GM23338 (cell line): ENCODE results near the gene CCNB3. TPM values are rescaled to one million over a fixed set of nuclear protein-coding genes. Genes with fewer than 3 reads are reported as not detected.

Experiments used
- ATAC-seq: fragments of 200-7000 bp; cut with Tn5 transposase; 3 replicates; pipeline ENCODE4 v1.9.1; 2020
- DNase-seq: peaks from one replicate; pipeline ENCODE4 v3.0.0-alpha.2; 2015; ENCODE audit warnings: low spot score
- H2AFZ ChIP-seq: fragments of 200-600 bp; sonication (generic); 2 replicates; pipeline ENCODE4 v1.8.0; 2016; ENCODE audit warnings: antibody characterized with exemption, mild to moderate bottlenecking, moderate library complexity
- H3F3A ChIP-seq: fragments of 200-600 bp; sonication (generic); replicated peaks from 2 replicates; pipeline ENCODE4 v1.8.0; 2017; ENCODE audit warnings: antibody characterized with exemption, mixed run types, low read depth
- H3K27ac ChIP-seq: fragments of 200-600 bp; sonication (generic); 2 replicates; pipeline ENCODE4 v1.6.1; 2016; ENCODE audit warnings: low read depth
- H3K27me3 ChIP-seq: fragments of 200-600 bp; sonication (generic); 2 replicates; pipeline ENCODE4 v1.8.0; 2016; ENCODE audit warnings: mild to moderate bottlenecking, mixed run types, moderate library complexity; ENCODE audit not compliant: insufficient read depth
- H3K36me3 ChIP-seq: fragments of 200-600 bp; sonication (generic); 2 replicates; pipeline ENCODE4 v1.8.0; 2016; ENCODE audit warnings: mild to moderate bottlenecking; ENCODE audit not compliant: insufficient read depth
- H3K4me1 ChIP-seq: fragments of 200-600 bp; sonication (generic); 2 replicates; pipeline ENCODE4 v1.8.0; 2016; ENCODE audit warnings: mild to moderate bottlenecking, moderate library complexity; ENCODE audit not compliant: insufficient read depth
- H3K4me2 ChIP-seq: fragments of 200-600 bp; sonication (generic); 2 replicates; pipeline ENCODE4 v1.7.1; 2017; ENCODE audit warnings: mixed run types
- H3K4me3 ChIP-seq: fragments of 200-600 bp; sonication (generic); 2 replicates; pipeline ENCODE4 v1.6.1; 2016; ENCODE audit warnings: mixed run types
- H3K79me2 ChIP-seq: fragments of 200-600 bp; sonication (generic); replicated peaks from 2 replicates; pipeline ENCODE4 v1.8.0; 2017; ENCODE audit warnings: mild to moderate bottlenecking; ENCODE audit not compliant: insufficient read depth
- H3K9me2 ChIP-seq: fragments of 200-600 bp; sonication (generic); 2 replicates; pipeline ENCODE4 v1.8.0; 2017; ENCODE audit not compliant: insufficient read depth
- H4K20me1 ChIP-seq: fragments of 200-600 bp; sonication (generic); replicated peaks from 2 replicates; pipeline ENCODE4 v1.8.0; 2017; ENCODE audit warnings: mild to moderate bottlenecking; ENCODE audit not compliant: insufficient read depth
- H3K27ac Mint-ChIP-seq: 2 replicates; pipeline ENCODE4 v1.8.0; 2020; ENCODE audit warnings: inconsistent platforms, mild to moderate bottlenecking, moderate library complexity, mixed read lengths
- H3K27me3 Mint-ChIP-seq: 3 replicates; pipeline ENCODE4 v1.8.0; 2022; ENCODE audit warnings: low read depth, mild to moderate bottlenecking, moderate library complexity, mixed read lengths, inconsistent platforms; ENCODE audit not compliant: insufficient read depth, poor library complexity
- H3K36me3 Mint-ChIP-seq: 3 replicates; pipeline ENCODE4 v1.8.0; 2021; ENCODE audit warnings: low read depth, mild to moderate bottlenecking, inconsistent platforms, moderate library complexity, mixed read lengths
- H3K4me1 Mint-ChIP-seq: 3 replicates; pipeline ENCODE4 v1.8.0; 2020; ENCODE audit warnings: mild to moderate bottlenecking, inconsistent platforms, mixed read lengths
- H3K4me3 Mint-ChIP-seq: 3 replicates; pipeline ENCODE4 v1.8.0; 2021; ENCODE audit warnings: moderate library complexity, mild to moderate bottlenecking, inconsistent platforms, mixed read lengths
- H3K9me3 Mint-ChIP-seq: 3 replicates; pipeline ENCODE4 v1.8.0; 2020; ENCODE audit warnings: moderate library complexity, mild to moderate bottlenecking, inconsistent platforms, mixed read lengths
- EZH2 ChIP-seq: fragments of 200-600 bp; sonication (generic); IDR thresholded peaks from one replicate; pipeline ENCODE4 v1.8.0; 2017; ENCODE audit warnings: antibody characterized with exemption, mild to moderate bottlenecking, low read depth; ENCODE audit not compliant: unreplicated experiment
- NANOG ChIP-seq: IDR thresholded peaks from 2 replicates; pipeline ENCODE4 v1.6.1; 2016; ENCODE audit warnings: antibody characterized with exemption, borderline replicate concordance
- POLR2AphosphoS5 ChIP-seq: IDR thresholded peaks from 2 replicates; pipeline ENCODE4 v1.6.1; 2016; ENCODE audit warnings: antibody characterized with exemption, low read depth
- ZNF462 ChIP-seq: fragments of 250-450 bp; sonication (Bioruptor Pico); IDR thresholded peaks from 2 replicates; pipeline ENCODE4 v1.5.0; 2020; ENCODE audit warnings: mild to moderate bottlenecking, moderate library complexity
- polyA plus RNA-seq: library from polyadenylated mRNA; unstranded; fragments of >200 nt; fragmentation: Nextera tagmentation; extraction: Ambion mirVana; gene quantifications from 2 replicates; pipeline ENCODE4 v1.2.1, GENCODE V29; 2016
- total RNA-seq: library from RNA; depleted of rRNA; stranded (reverse); fragments of >200 nt; shearing (Covaris generic); gene quantifications from 2 replicates; pipeline ENCODE4 v1.2.3, GENCODE V29; 2014
- TF ChIP-seq, protein P1 (sequence below), 2 experiments: fragments of 200-600 bp in 1 of 2; sonication (generic) in 1 of 2; conservative IDR thresholded peaks; 2 replicates each; pipeline versions ENCODE4 v1.5.1 to v1.6.1; 2016 to 2017; ENCODE audit warnings: antibody characterized with exemption in 2 of 2, low read depth in 2 of 2, mild to moderate bottlenecking in 2 of 2, moderate library complexity in 1 of 2
- TF ChIP-seq, protein P2 (sequence below): IDR thresholded peaks from 2 replicates; pipeline ENCODE4 v1.6.1; 2016; ENCODE audit warnings: antibody characterized with exemption

The CCNB3 gene
- total and polyA plus RNA-seq, 2 experiments from 2014 or later, result 0.13 to 1.2 TPM

- TF ChIP-seq, protein P1, sequence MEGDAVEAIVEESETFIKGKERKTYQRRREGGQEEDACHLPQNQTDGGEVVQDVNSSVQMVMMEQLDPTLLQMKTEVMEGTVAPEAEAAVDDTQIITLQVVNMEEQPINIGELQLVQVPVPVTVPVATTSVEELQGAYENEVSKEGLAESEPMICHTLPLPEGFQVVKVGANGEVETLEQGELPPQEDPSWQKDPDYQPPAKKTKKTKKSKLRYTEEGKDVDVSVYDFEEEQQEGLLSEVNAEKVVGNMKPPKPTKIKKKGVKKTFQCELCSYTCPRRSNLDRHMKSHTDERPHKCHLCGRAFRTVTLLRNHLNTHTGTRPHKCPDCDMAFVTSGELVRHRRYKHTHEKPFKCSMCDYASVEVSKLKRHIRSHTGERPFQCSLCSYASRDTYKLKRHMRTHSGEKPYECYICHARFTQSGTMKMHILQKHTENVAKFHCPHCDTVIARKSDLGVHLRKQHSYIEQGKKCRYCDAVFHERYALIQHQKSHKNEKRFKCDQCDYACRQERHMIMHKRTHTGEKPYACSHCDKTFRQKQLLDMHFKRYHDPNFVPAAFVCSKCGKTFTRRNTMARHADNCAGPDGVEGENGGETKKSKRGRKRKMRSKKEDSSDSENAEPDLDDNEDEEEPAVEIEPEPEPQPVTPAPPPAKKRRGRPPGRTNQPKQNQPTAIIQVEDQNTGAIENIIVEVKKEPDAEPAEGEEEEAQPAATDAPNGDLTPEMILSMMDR (conservative IDR thresholded peaks at IDR 0.05; ENCODE audit: low read depth in 2 of 2), result no peak
- TF ChIP-seq NANOG, result no peak
- TF ChIP-seq ZNF462, result no peak
- TF ChIP-seq POLR2AphosphoS5, result no peak
- TF ChIP-seq EZH2, result no peak
These were observed 76.7 kb downstream of the CCNB3 start (continued) for GRCh38 chrX:50281253-50281652.

DNA sequence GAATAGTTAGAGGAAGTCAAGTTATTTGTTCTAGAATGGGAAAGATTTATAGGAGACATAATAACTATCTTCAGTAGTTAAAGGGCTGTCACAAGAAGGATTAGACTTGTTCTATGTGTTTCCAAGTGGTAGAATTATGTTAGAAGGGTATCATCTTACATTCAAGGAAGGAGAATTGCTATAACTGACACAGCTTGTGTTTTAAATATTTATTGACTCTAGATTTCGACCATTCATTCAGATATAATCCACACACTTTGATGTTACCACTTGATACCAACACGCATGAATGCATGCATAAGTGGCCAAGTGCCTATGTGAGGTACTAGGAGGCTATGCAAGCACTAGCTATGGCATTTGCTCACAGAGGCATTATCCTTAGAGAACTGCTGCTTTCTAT lies 122.7 kb downstream of the CCNB3 start:
- Histone ChIP-seq H3K4me2 (no peak overlapping the region), H3K27me3 (no peaks in the 10 kb centered on the region), H3K9me2 (no peaks in the 10 kb centered on the region), H3K36me3 (no peaks in the 10 kb centered on the region), H3K4me1 (no peaks in the 10 kb centered on the region), H3K79me2 (no peaks in the 10 kb centered on the region), H2AFZ (no peak overlapping the region), H4K20me1 (no peaks in the 10 kb centered on the region), H3K27ac (no peak overlapping the region), H3F3A (no peaks in the 10 kb centered on the region), H3K4me3 (no peak overlapping the region)
- H3K27ac Mint-ChIP-seq, result no peak overlapping the region
- TF ChIP-seq EZH2, result no peak
- TF ChIP-seq, protein P2, sequence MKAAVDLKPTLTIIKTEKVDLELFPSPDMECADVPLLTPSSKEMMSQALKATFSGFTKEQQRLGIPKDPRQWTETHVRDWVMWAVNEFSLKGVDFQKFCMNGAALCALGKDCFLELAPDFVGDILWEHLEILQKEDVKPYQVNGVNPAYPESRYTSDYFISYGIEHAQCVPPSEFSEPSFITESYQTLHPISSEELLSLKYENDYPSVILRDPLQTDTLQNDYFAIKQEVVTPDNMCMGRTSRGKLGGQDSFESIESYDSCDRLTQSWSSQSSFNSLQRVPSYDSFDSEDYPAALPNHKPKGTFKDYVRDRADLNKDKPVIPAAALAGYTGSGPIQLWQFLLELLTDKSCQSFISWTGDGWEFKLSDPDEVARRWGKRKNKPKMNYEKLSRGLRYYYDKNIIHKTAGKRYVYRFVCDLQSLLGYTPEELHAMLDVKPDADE, result no peak
- DNase-seq, result no peak
- H3K36me3 Mint-ChIP-seq, result no peaks in the 10 kb centered on the region
- no peak for ATAC-seq
- H3K27me3 Mint-ChIP-seq, result no peaks in the 10 kb centered on the region
- H3K4me3 Mint-ChIP-seq, result no peak overlapping the region
- no peaks in the 10 kb centered on the region for H3K9me3 Mint-ChIP-seq
- no peaks in the 10 kb centered on the region for H3K4me1 Mint-ChIP-seq
